Measurements from ENCODE around the gene CAMTA1.

Gene CAMTA1

GRCh38 chr1:7018351-7018750 lies 233.1 kb downstream of the CAMTA1 start:
- no peak for TF ChIP-seq CTCF (IDR thresholded peaks at IDR 0.05; ENCODE audit: low read depth, low read length, missing control alignments)
- H3K4me3 ChIP-seq (ENCODE audit: low read depth, low read length), result no peak overlapping the region
- no peak for DNase-seq (ENCODE audit: low read depth)

GRCh38 chr1:7018826-7019225 lies 233.6 kb downstream of the CAMTA1 start:
- H3K4me3 ChIP-seq (ENCODE audit: low read depth, low read length), result no peak overlapping the region
- TF ChIP-seq CTCF (IDR thresholded peaks at IDR 0.05; ENCODE audit: low read depth, low read length, missing control alignments), result no peak

GRCh38 chr1:7019510-7019909 lies 234.3 kb downstream of the CAMTA1 start:
- no peak for DNase-seq (ENCODE audit: low read depth)
- no peak overlapping the region for H3K4me3 ChIP-seq (ENCODE audit: low read depth, low read length)
- TF ChIP-seq CTCF (IDR thresholded peaks at IDR 0.05; ENCODE audit: low read depth, low read length, missing control alignments), result no peak

More at GRCh38 chr1:7018826-7019225, 233.6 kb downstream of the CAMTA1 start:
- no peak for DNase-seq (ENCODE audit: low read depth)

- DNase-seq (ENCODE audit: low read depth), result no peak
- no peak overlapping the region for H3K4me3 ChIP-seq (ENCODE audit: low read depth, low read length)
- TF ChIP-seq CTCF (IDR thresholded peaks at IDR 0.05; ENCODE audit: low read depth, low read length, missing control alignments), result no peak
Observed at GRCh38 chr1:7022058-7022457, 236.8 kb downstream of the CAMTA1 start.

GRCh38 chr1:7025013-7025412 lies 239.8 kb downstream of the CAMTA1 start:
- DNase-seq (ENCODE audit: low read depth), result no peak
- TF ChIP-seq CTCF (IDR thresholded peaks at IDR 0.05; ENCODE audit: low read depth, low read length, missing control alignments), result no peak
- no peak overlapping the region for H3K4me3 ChIP-seq (ENCODE audit: low read depth, low read length)

- no peak overlapping the region for H3K4me3 ChIP-seq (ENCODE audit: low read depth, low read length)
- no peak for DNase-seq (ENCODE audit: low read depth)
- TF ChIP-seq CTCF (IDR thresholded peaks at IDR 0.05; ENCODE audit: low read depth, low read length, missing control alignments), result no peak
Observed at GRCh38 chr1:7026169-7026568, 240.9 kb downstream of the CAMTA1 start.

- DNase-seq (ENCODE audit: low read depth), result no peak
- no peak for TF ChIP-seq CTCF (IDR thresholded peaks at IDR 0.05; ENCODE audit: low read depth, low read length, missing control alignments)
- no peak overlapping the region for H3K4me3 ChIP-seq (ENCODE audit: low read depth, low read length)
Observed at GRCh38 chr1:7032992-7033391, 247.7 kb downstream of the CAMTA1 start.

All from GM12864 (cell line).